Endothelial cell of hepatic sinusoid (primary cell): ENCODE measurements around the gene NOP16.
"Not testable (repeated sequence)": the region's sequence is repeated elsewhere in the genome, so short reads cannot be mapped to it uniquely, and the experiment has no call there.

Source experiments
- in situ Hi-C: cut with HindIII; loops from 2 replicates; pipeline ENCODE4 v1.10.0; 2017; ENCODE audit warnings: low sequenced_read_pairs

Gene NOP16

DNA sequence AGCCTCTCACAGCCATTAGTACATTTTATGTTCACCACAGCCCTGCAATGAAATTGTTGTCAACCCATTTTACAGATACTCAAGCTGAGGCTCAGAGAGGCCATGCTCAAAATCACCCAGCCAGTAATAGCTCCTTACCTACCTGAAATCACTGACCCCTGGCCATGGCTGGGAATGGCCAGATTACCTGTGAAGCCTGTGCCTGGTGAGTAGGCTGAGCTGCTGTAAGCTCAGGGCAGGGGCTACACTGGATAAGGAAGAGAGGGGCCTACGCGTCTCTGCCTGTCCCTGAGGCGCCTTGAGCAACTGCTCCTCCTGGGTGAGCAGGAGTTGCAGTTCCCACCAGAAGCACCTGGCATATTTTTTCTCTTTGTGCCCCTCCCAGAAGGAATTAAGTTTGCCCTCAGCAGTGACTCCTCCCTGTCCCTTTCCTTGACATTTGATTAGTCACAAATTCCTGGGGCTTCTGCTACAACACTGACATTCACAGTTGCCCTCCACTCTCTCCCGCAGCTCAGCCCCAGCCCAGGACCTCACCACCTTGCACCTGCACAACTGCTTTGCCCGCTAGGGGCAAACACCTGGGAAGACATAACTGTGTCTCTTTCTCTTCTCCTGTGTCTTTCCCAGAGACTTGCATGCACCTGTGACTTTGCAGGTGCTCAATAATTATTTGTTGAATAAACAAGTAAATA lies 22.2 kb upstream of the NOP16 start:
- in situ Hi-C loops, result no loop called here

DNA sequence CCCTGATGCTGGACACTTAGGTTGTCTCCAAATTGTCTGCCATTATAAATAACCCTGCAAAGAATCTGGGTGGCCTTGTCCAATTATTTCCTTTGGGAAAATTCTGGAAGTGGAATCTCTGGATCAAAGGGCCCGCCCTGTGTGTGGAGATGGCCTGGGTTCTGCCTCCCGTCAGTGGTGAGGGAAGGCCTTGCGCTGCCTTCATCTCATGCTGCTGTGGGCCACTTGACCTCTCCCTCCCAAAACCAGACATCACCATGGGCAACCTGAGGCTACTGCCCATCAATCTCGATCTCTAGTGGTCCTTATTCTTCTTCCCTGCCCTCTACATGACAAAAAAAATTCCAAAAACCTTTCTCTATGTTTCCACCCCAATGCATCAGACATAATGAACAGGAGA lies 21.4 kb upstream of the NOP16 start:
- in situ Hi-C loops, result no loop called here

DNA sequence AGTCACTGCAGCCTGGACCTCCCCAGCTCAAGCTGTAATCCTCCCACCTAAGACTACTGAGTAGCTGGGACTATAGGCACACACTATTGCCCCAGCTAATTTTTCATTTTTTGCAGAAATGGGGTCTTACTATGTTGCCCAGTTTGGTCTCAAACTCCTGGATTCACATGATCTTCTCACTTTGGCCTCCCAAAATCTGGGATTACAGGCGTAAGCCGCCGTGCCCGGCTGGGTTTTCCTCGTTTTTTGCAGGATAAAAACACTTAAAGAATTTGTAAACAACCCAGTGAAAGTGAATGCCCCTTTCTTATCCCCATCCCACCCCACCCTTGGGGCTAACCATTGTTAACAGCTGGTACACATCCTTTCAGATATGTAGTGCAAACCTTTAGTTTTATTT lies 20.2 kb upstream of the NOP16 start:
- in situ Hi-C loops, result no loop called here

DNA sequence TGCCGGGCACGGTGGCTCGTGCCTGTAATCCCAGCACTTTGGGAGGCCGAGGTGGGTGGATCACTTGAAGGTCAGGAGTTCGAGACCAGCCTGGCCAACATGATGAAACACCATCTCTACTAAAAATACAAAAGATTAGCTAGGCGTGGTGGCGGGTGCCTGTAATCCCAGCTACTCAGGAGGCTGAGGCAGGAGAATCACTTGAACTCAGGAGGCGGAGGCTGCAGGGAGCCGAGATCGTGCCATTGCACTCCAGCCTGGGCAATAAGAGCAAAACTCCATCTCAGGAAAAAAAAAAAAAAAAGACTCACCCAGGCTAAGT lies 19.8 kb upstream of the NOP16 start:
- in situ Hi-C loops, result not testable (repeated sequence)

DNA sequence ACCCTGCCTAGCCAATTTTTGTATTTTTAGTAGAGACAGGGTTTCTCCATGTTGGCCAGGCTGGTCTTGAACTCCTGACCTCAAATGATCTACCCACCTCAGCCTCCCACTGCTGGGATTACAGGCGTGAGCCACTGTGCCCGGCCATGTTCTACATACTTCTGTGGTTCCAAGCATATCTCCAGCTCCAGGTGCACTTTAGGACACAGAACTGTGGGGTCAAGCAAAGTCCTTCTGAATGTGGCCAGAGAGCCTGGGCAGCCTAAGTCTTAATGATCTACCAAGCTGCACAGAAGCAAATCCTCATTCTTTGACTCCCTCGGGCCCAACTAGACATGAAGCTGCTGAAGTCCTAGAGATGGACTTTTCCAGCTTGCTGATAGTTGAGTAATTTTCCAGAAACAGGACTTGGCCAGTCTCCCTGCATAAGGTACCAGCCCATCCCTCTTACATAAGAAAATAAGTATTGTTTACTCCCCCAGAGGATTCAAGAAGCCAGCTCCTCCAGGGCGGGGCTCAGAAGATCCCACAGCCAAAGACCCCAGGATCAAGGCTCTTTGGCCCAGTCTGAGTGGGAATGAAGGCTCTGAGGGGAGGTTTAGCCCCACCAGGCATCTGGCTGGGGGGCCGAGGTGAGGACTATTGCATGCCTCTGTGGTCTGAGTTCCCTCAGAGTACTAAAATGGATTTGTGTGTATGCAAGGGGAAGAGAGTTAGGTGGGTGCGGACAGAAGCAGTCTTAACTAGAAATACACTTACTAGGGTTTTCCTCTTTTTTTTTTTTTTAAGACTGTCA lies 19.3 kb upstream of the NOP16 start:
- in situ Hi-C loops, result no loop called here

DNA sequence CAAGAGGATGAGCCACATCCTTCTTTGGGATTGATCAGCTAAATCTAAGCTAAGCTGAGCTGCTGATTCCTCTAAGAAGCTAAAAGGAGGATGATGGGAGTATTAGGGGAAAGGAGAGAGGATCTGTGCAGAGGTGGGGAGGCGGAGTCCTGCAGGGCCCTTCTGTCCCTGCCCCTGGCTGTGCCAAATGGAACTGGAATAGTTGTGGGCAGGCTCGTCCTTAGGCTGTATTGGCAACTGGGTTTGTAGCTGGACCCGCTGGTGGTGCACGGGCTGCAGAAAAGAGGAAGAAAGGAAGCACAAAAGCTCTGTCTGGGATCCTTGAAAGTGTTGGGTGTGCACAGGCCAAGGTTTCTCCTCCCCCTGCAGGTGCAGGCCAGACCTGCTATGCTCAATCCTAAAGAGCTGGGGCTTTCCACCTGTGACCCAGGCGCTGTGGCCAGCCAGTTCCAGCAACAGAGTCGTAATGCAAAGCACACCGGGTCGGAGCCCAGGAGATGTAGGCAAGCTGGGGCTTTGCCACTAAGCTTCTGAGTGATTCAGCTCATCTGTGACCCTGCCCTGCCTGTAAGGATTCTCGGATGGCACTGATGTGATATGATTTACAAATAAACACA lies 18.1 kb upstream of the NOP16 start:
- in situ Hi-C loops, result no loop called here

DNA sequence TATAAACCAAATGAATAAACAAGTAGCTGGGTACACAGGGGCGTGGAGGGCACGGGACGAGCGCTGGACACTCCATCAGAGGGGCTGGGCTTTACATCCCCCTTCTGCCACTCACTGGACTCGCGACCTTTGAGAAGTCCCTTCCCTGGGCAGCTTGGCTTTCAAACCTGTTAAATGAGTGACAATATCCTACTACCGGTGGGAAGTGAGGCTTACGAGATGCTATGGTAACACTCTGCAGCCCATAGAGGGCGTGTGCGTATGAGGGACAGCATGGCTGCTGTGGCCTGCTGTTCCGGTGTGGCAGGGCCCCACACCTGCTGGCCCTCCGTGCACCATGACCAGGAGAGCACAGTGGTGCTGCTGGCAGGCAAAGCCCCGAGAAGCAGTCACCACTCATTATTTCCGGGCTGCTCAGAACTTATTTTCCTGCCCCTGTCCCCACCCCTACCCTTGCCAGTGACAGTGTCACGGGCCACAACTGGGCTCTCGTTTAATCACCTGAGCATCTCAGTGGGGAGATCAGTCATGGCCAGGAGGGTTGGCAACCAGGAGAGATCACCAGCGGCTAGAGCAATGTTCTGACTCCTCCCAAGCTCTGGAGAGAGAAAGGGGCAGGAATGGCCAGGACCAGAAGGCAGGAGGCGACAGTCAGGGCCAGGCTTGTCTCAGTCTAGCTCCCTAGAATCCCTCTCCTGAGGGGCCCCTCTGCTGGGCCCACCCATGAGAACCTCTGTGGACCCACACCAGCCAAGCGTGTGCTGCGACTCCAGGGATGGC lies 17.4 kb upstream of the NOP16 start:
- in situ Hi-C loops, result no loop called here

DNA sequence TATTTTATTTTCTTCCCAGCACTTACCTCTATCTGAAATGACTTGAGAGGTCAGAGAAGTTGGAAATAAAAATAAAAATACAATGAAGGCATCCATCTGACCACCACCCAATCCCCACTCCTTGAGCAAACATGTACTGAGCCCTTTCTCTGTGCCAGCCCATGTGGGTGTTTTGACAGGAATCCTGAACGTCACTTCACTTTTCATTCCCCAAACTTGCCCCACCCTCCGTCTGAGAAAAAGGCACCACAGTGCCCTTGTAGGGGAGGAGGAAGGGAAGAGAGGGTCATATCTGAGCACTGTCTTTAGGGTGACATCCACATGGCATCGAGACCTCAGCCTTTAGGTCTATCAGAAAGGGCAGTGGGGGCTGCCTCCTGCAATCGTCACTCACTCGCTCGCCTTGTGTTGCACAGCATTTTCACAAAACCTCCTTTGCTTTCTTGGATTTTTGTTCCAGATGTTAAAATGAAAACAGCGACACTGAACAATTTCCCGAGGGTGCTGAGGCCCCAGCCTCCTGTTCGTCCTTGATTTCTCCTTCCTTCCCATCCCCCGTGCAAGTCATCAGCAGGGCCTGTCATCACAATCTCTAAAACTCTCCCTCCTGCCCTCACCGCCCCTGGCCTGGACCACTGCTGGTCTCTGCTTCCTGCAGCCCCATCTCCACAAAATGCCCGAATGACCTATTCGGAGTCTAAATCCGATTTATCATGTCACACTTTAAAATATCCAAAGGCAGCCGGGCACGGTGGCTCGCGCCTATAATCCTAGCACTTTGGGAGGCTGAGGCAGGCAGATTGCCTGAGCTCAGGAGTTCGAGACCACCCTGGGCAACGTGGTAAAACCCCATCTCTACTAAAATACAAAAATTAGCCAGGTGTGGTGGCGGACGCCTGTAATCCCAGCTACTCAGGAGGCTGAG lies 13.1 kb upstream of the NOP16 start:
- in situ Hi-C loops, result no loop called here

DNA sequence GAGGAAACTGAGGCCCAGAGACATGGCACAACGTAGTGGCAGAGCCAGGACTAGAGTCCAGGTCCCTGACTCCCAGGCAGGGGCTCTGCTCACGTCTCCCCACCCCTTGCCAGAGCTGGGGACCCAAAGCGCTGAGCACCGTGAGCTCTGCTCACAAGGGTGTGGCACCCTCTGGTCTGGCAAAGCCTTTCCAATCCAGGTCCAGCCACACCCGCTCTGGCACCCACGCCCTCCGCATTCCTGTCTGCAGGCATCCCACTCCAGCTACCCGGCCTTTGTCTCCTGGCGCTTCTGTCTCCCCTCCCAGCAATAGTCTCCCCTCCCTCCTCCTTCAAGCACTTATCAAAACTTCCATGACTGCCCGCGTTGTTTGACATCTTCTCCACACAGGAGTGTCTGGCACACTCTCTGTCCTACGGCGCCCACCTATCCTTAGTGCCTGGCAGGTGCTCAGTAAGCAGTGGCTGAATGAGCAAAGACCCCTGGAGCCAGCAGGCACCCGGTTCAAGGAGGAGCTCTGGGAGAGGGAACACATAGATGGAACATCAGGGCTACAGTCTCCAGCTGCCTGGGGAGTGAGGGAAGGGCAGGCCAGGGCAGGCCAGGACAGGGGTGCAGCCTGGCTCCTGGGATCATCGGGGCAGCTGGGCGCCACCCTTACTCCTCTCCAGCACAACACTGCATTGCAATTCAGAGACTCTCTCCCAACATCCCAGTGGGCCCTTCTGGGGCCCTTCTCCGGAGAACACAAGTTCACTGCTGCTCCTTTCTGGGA lies 12.2 kb upstream of the NOP16 start:
- in situ Hi-C loops, result no loop called here

DNA sequence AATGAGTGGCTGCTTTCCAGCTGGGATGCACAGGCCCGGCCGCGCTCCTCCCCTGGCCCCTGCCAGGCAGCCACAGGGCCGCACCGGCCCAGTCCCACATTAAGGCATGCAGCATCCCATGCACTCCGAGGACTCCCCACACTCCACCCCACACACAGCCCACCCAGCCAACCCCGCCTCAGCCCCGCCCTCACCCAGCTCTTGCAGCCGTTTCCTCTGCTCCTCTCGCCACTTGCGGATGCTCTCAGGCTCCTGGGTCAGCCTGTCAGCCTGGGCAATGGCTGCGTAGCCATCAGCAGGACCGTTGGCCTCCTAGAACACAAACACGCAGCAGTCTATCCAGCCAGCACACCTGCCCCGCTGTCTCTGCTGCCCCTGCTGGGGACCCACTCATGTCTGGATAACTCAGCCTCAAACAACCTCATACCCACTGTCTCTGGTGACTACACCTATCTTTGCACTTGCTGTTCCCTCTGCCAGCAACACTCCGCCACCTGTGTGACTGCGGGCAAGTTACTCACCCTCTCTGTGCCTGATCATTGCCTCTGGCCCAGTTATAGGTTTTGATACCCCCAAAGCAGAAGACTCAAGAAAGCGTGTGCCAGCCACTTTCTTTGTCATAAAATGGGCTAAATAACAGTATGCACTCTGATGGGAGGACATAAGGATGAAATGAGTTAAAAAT lies 9.5 kb upstream of the NOP16 start:
- in situ Hi-C loops, result no loop called here

DNA sequence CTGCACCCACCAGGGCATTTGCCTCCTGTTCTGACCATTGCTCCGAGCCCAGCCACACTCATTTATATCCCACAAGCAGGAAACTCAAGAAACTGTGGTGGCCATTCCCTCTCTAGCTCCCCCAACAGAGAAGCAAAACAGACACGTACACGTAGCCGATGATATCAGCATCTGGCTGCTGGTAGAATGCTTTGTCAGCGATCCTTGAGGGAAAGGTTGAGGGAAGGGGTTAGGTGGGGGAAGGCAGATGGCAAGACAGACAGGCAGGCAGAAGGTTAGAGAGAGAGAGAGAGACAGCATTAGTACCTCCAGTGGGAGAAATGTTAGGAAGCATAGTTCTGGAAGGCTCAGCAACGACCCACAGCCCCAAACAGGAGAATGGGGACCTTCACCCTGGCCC lies 7.9 kb upstream of the NOP16 start:
- in situ Hi-C loops, result no loop called here

DNA sequence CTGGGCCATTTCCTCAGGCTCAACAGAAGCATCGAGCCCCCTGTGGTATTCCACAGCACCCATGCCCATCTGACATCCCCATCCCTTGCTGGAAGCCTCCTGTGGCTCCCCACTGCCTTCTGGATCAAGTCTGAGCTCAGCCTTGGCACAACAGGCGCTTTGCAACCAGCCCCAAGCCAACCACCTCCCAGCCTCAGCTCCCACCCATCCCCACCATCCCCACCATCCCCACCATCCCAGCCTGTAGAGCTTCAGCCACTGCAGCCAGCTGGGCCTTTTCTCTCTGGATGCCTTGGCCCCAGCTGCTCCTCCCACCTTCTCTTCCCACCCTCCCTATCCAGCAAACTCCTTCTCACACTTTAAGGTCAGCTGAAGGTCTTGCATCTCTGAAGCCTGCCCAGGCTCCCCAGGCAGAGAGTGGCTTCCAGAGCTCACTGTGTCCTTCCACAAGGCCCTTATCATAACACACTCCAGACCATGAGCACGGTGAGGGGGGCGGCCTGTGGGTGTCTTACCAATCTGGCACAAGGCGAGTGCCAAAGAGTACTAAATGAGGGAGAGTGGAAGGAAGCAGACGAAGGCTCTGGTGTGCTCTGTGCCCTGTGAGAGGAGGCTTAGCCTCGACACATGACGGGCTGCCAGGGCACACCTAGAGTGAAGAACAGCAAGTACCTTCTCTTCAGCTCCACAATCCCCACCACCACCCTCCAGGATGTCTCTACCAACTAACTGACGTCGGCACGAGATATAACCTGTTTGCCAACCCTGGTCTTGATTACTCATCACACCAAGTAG lies 6.7 kb upstream of the NOP16 start:
- in situ Hi-C loops, result no loop called here

DNA sequence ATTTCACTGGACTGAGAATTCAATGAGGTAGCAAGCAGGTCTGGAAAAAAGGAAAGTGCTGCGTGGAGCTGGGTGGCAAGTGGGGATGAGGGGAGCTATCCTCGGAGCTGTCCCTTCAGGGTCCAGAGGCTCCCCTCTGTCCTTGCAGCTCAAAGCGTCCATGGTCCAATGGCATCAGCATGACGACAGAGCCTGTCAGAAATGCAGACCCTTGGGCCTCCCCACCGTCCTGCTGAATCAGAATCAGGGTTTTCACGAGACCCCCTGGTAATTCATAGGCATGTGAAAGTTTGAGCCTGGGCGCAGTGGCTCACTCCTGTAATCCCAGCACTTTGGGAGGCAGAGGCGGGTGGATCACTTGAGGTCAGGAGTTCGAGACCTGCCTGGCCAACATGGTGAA lies 5.7 kb upstream of the NOP16 start:
- in situ Hi-C loops, result no loop called here

DNA sequence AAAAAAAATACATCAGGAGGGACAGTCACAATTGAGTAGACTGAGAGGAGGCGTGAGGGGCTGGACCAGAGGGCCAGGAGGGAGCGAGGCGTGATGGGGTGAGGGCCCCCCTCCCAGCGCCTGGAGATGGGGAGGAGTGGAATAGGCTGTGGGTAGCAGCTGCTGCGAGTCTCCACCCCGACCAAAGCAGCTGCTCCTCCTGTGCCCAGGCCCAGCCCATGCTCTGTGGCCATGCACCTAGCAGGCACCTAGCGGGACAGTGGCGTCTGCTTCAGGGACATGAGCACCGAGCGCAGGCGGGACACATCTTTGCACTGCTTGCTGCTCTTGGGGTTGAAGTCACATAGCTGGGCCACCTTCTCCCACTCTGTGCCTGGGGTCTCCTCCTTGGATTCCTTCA lies 4.1 kb upstream of the NOP16 start:
- in situ Hi-C loops, result no loop called here

DNA sequence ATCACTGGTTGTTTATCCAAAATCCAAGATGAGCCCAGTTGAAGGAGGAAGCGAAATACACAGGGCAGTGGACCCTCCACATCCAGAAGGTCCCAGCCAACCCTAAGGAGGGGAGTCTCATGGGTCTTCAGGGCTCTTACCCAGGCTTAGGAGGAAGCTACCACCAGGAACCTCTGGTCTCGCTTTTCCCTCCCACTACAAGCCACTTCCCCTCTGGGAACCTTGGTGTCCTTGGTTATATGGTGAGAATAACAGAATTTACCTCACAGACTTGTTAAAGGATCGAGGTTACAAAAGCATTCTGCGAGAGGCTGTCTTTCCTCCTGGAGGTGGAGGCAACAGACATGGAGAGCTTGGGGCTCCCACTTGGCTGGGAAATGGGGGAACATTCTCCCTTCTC lies 3.6 kb upstream of the NOP16 start:
- in situ Hi-C loops, result no loop called here

DNA sequence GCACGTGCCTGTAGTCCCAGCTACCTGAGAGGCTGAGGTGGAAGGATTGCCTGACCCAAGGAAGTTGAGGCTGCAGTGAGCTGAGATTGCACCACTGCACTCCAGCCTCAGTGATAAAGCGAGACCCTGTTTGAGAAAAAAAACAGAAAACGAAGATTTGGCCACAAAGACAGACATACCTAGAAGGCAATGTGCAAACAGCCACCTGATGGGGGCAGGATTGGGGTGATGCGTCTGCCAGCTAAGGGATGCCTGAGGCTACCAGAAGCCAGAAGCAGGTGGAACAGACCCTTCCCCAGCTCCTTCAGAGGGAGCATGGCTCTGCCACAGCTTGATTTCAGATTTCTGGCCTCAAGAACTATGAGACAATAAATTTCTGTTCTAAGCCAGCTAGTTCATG lies 3.1 kb upstream of the NOP16 start:
- in situ Hi-C loops, result no loop called here

DNA sequence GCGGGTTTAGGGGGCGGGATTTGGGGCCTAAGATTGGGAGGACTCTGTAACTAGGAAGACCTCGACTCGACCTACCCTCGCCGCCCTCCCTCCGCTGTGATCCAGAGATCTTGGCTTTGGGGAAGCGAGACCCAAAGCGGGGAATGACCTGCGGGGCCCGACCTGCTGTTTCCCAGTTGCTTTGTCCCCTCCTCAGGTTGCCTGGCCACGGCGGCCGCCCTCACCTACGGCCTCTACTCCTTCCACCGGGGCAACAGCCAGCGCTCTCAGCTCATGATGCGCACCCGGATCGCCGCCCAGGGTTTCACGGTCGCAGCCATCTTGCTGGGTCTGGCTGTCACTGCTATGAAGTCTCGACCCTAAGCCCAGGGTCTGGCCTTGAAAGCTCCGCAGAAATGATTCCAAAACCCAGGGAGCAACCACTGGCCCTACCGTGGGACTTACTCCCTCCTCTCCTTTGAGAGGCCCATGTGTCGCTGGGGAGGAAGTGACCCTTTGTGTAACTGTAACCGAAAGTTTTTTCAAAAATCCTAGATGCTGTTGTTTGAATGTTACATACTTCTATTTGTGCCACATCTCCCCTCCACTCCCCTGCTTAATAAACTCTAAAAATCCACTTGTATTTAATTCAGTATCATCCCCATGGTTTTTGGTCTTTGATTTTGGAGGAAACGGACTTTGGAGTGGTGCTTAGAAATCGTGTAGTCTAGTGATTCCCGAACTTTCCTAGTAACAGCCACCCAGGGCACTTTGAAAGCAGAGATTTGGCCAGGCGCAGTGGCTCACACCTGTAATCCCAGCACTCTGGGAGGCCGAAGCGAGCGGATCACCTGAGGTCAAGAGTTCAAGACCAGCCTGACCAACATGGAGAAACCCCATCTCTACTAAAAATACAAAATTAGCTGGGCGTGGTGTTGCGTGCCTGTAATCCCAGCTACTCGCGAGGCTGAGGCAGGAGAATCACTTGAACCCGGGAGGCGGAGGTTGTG lies 1.0 kb upstream of the NOP16 start:
- in situ Hi-C loops, result no loop called here
